Caco-2 (cell line): ENCODE measurements around the gene SLC41A1. TPM values are rescaled to one million over a fixed set of nuclear protein-coding genes. Genes with fewer than 3 reads are reported as not detected.

Source experiments
- BruUV-seq: library from RNA; stranded (reverse); fragments of 400-500 nt; replicated peaks from 2 replicates; lab custom pipeline; 2021; lab: Mats Ljungman, UMichigan
- CTCF ChIA-PET: fragments of 300-600 bp; sonication (Branson Sonifier 250); formaldehyde crosslinking; loops from one replicate; lab custom pipeline; 2022; ENCODE audit warnings: antibody characterized with exemption; lab: Charles Lee
- POLR2A ChIA-PET: fragments of 300-600 bp; sonication (Branson Sonifier 250); formaldehyde crosslinking; loops from one replicate; lab custom pipeline; 2022; ENCODE audit warnings: antibody characterized with exemption; lab: Charles Lee
- DNase-seq, 2 experiments: peaks; one replicate each; pipeline versions ENCODE4 v3.0.0 to v3.0.0-alpha.2; 2020 to 2022
- H3K27me3 ChIP-seq: replicated peaks from 2 replicates; pipeline ENCODE4 v1.6.0; 2011; ENCODE audit warnings: low read length; ENCODE audit not compliant: control insufficient read depth, insufficient read depth
- H3K36me3 ChIP-seq: 2 replicates; pipeline ENCODE4 v1.5.1; 2011; ENCODE audit warnings: low read length; ENCODE audit not compliant: control insufficient read depth, insufficient read depth
- H3K4me1 ChIP-seq: fragments of 250-450 bp; sonication (Bioruptor Pico); 2 replicates; pipeline ENCODE4 v1.5.1; 2020; ENCODE audit warnings: mild to moderate bottlenecking
- H3K4me3 ChIP-seq: 2 replicates; pipeline ENCODE4 v1.5.1; 2011; ENCODE audit warnings: low read depth, mild to moderate bottlenecking, control low read depth, low read length
- H3K9me3 ChIP-seq: fragments of 250-450 bp; sonication (Bioruptor Pico); 2 replicates; pipeline ENCODE4 v1.5.1; 2020; ENCODE audit warnings: mild to moderate bottlenecking, moderate library complexity
- H3K27ac Mint-ChIP-seq: one replicate; pipeline ENCODE4 v1.8.0; 2022; ENCODE audit warnings: mixed read lengths; ENCODE audit not compliant: unreplicated experiment
- H3K27me3 Mint-ChIP-seq: one replicate; pipeline ENCODE4 v1.8.0; 2022; ENCODE audit warnings: mixed read lengths; ENCODE audit not compliant: insufficient read depth, unreplicated experiment
- H3K36me3 Mint-ChIP-seq: one replicate; pipeline ENCODE4 v1.8.0; 2022; ENCODE audit warnings: mild to moderate bottlenecking, mixed read lengths; ENCODE audit not compliant: insufficient read depth, unreplicated experiment
- H3K4me1 Mint-ChIP-seq: one replicate; pipeline ENCODE4 v1.8.0; 2022; ENCODE audit warnings: low read depth, mixed read lengths; ENCODE audit not compliant: unreplicated experiment
- H3K4me3 Mint-ChIP-seq: one replicate; pipeline ENCODE4 v1.8.0; 2022; ENCODE audit warnings: mild to moderate bottlenecking, moderate library complexity, mixed read lengths; ENCODE audit not compliant: unreplicated experiment
- H3K9me3 Mint-ChIP-seq: one replicate; pipeline ENCODE4 v1.8.0; 2022; ENCODE audit warnings: mixed read lengths; ENCODE audit not compliant: unreplicated experiment
- CTCF ChIP-seq, 2 experiments: fragments of 200-600 bp in 1 of 2; IDR thresholded peaks; 1 replicate in 1 of 2; 2 replicates in 1 of 2; pipeline versions ENCODE4 v1.5.1 to v1.8.0; 2011 to 2022; ENCODE audit warnings: antibody characterized with exemption in 1 of 2, control low read depth in 1 of 2, inconsistent platforms in 1 of 2, low read depth in 1 of 2, low read length in 1 of 2, mild to moderate bottlenecking in 1 of 2, moderate library complexity in 1 of 2; ENCODE audit not compliant: insufficient read depth in 1 of 2, severe bottlenecking in 1 of 2, unreplicated experiment in 1 of 2
- intact Hi-C: fragments of 100-400 bp; cut with micrococcal nuclease; formaldehyde crosslinking; loops from one replicate; pipeline ENCODE4 v1.10.0; 2022; ENCODE audit not compliant: unreplicated experiment
- total RNA-seq: library from RNA; stranded (reverse); gene quantifications from 2 replicates; pipeline ENCODE4 v1.2.3, GENCODE V29; 2022

Gene SLC41A1
- total RNA-seq, 1 experiment from 2014 or later = 12.5 TPM

- Histone ChIP-seq H3K4me1 (peaks cover 5% of the 10 kb centered on the region; the same call in 1 of the 2 replicates), H3K4me3 (no peak overlapping the region), H3K36me3 (no peaks in the 10 kb centered on the region), H3K27me3 (no peaks in the 10 kb centered on the region), H3K9me3 (no peaks in the 10 kb centered on the region)
- Mint-ChIP-seq H3K9me3 (no peaks in the 10 kb centered on the region), H3K4me3 (no peak overlapping the region), H3K4me1 (peaks cover 8% of the 10 kb centered on the region), H3K27ac (no peak overlapping the region), H3K27me3 (peaks cover 11% of the 10 kb centered on the region), H3K36me3 (peaks cover 9% of the 10 kb centered on the region)
- no peak for DNase-seq
- ChIA-PET POLR2A (no interaction called here), CTCF (no interaction called here)
- BruUV-seq = no TSS peak
- TF ChIP-seq CTCF (IDR thresholded peaks at IDR 0.05; ENCODE audit: insufficient read depth in 1 of 2, low read depth in 1 of 2, low read length in 1 of 2, severe bottlenecking in 1 of 2, unreplicated experiment in 1 of 2) = no peak
- intact Hi-C loops = no loop called here
Observed at GRCh38 chr1:205817988-205818387, 5.0 kb upstream of the SLC41A1 start.

DNA sequence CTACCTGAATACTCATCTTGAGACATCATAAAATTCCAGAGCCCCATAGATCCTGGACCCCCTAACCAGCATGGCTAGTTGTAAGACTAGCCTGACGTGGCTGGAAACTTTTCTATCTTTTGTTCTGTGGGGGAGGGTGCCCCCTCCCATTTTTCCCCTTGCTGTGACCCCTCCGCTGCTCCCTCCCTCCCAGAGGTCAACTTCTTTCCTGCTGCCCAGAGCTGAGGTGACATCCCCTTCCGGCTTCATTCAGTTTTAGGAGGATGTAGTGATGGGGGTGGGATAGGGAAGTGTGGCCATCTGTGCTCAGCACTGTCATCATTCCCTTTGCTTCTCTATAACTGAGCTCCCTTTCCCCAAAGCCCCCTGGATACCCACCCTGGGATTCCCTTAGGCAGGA, 4.4 kb upstream of the SLC41A1 start:
- DNase-seq = no peak
- POLR2A ChIA-PET = no interaction called here
- peaks cover 8% of the 10 kb centered on the region for H3K27me3 Mint-ChIP-seq
- Histone ChIP-seq H3K36me3 (no peaks in the 10 kb centered on the region), H3K9me3 (no peaks in the 10 kb centered on the region), H3K4me1 (peaks cover 5% of the 10 kb centered on the region; the same call in 1 of the 2 replicates), H3K4me3 (no peak overlapping the region), H3K27me3 (no peaks in the 10 kb centered on the region)
- no peak for TF ChIP-seq CTCF (IDR thresholded peaks at IDR 0.05; ENCODE audit: insufficient read depth in 1 of 2, low read depth in 1 of 2, low read length in 1 of 2, severe bottlenecking in 1 of 2, unreplicated experiment in 1 of 2)
- H3K36me3 Mint-ChIP-seq = peaks cover 9% of the 10 kb centered on the region
- no peak overlapping the region for H3K27ac Mint-ChIP-seq
- no peak overlapping the region for H3K4me3 Mint-ChIP-seq
- CTCF ChIA-PET = no interaction called here
- no TSS peak for BruUV-seq
- intact Hi-C loops = no loop called here
- peaks cover 10% of the 10 kb centered on the region for H3K4me1 Mint-ChIP-seq
- no peaks in the 10 kb centered on the region for H3K9me3 Mint-ChIP-seq

- POLR2A ChIA-PET = no interaction called here
- TF ChIP-seq CTCF (IDR thresholded peaks at IDR 0.05; ENCODE audit: insufficient read depth in 1 of 2, low read depth in 1 of 2, low read length in 1 of 2, severe bottlenecking in 1 of 2, unreplicated experiment in 1 of 2) = no peak
Observed at GRCh38 chr1:205813755-205814058, 709 bp upstream of the SLC41A1 start.

More at GRCh38 chr1:205813755-205814058, 709 bp upstream of the SLC41A1 start:
- Mint-ChIP-seq H3K4me3 (peak overlapping the region; percentile 95), H3K36me3 (peaks cover 9% of the 10 kb centered on the region), H3K27ac (peak overlapping the region; percentile 76), H3K27me3 (no peaks in the 10 kb centered on the region), H3K9me3 (no peaks in the 10 kb centered on the region), H3K4me1 (peaks cover 15% of the 10 kb centered on the region)
- Histone ChIP-seq H3K27me3 (no peaks in the 10 kb centered on the region), H3K9me3 (no peaks in the 10 kb centered on the region), H3K4me1 (peaks cover 5% of the 10 kb centered on the region; the same call in 1 of the 2 replicates), H3K4me3 (peak overlapping the region; percentile 81), H3K36me3 (no peaks in the 10 kb centered on the region)
- CTCF ChIA-PET = no interaction called here
- no peak for DNase-seq
- no TSS peak for BruUV-seq
- intact Hi-C loops = loop anchor here (5.0 kb wide), 1 partner anchor 94 kb away; no protein-coding TSS in a partner anchor
